GM12878 (cell line): Measurements from ENCODE around the gene RHBG.

ENCODE experiments used
- ATF2 ChIP-seq: IDR thresholded peaks from 2 replicates; pipeline ENCODE4 v1.6.1; 2012; ENCODE audit warnings: low read length, inconsistent platforms
- CTCF ChIP-seq, 3 experiments: IDR thresholded peaks in 2 of 3; conservative IDR thresholded peaks in 1 of 3; 2 replicates each; pipeline ENCODE4 v1.5.1; 2011; ENCODE audit warnings: low read depth in 3 of 3, low read length in 3 of 3, mild to moderate bottlenecking in 3 of 3, control low read depth in 2 of 3, moderate library complexity in 2 of 3, inconsistent platforms in 1 of 3, mixed read lengths in 1 of 3; ENCODE audit not compliant: control insufficient read depth in 2 of 3, insufficient read depth in 1 of 3; ENCODE audit errors: extremely low read depth in 1 of 3
- EP300 ChIP-seq, 2 experiments: fragments of 150-350 bp in 1 of 2; IDR thresholded peaks; 2 replicates each; pipeline ENCODE4 v1.6.1; 2011 to 2012; ENCODE audit warnings: low read depth in 2 of 2, low read length in 2 of 2, borderline replicate concordance in 1 of 2, improper control_type of control experiment in 1 of 2, inconsistent platforms in 1 of 2; ENCODE audit not compliant: control insufficient read depth in 1 of 2
- EZH2 ChIP-seq: IDR thresholded peaks from 2 replicates; pipeline ENCODE4 v1.6.1; 2012; ENCODE audit warnings: low read depth, mild to moderate bottlenecking, control low read depth, inconsistent platforms, low read length, borderline replicate concordance; ENCODE audit not compliant: control insufficient read depth
- FOS ChIP-seq: IDR thresholded peaks from 3 replicates; pipeline ENCODE4 v1.6.1; 2011; ENCODE audit warnings: borderline replicate concordance; ENCODE audit not compliant: insufficient read length; ENCODE audit errors: extremely low read depth
- HDAC6 ChIP-seq: fragments of 200-600 bp; sonication (generic); IDR thresholded peaks from one replicate; pipeline ENCODE4 v1.8.0; 2017; ENCODE audit warnings: antibody characterized with exemption; ENCODE audit not compliant: unreplicated experiment
- NFXL1 ChIP-seq: fragments of 450-650 bp; IDR thresholded peaks from 2 replicates; pipeline ENCODE4 v1.6.1; 2017; ENCODE audit warnings: antibody characterized with exemption, mild to moderate bottlenecking, borderline replicate concordance
- NFYA ChIP-seq: IDR thresholded peaks from 2 replicates; pipeline ENCODE4 v1.6.1; 2011; ENCODE audit warnings: low read depth, mild to moderate bottlenecking, low read length, improper control_type of control experiment, borderline replicate concordance
- POLR2A ChIP-seq: IDR thresholded peaks from 2 replicates; pipeline ENCODE4 v1.6.1; 2011; ENCODE audit warnings: low read depth, mild to moderate bottlenecking, low read length
- SIN3A ChIP-seq: IDR thresholded peaks from 2 replicates; pipeline ENCODE4 v1.6.1; 2012; ENCODE audit warnings: low read depth, low read length, improper control_type of control experiment
- SMC3 ChIP-seq: IDR thresholded peaks from 2 replicates; pipeline ENCODE4 v1.6.1; 2011; ENCODE audit warnings: low read length, improper control_type of control experiment, borderline replicate concordance
- SUPT20H ChIP-seq: IDR thresholded peaks from 2 replicates; pipeline ENCODE4 v1.6.1; 2011; ENCODE audit warnings: low read depth, mild to moderate bottlenecking, low read length, moderate library complexity, borderline replicate concordance; ENCODE audit not compliant: control insufficient read depth
- TAF1 ChIP-seq: IDR thresholded peaks from 2 replicates; pipeline ENCODE4 v1.6.1; 2011; ENCODE audit warnings: mild to moderate bottlenecking, low read depth, low read length, borderline replicate concordance
- ZBTB40 ChIP-seq: fragments of 450-650 bp; IDR thresholded peaks from 2 replicates; pipeline ENCODE4 v1.6.1; 2016; ENCODE audit warnings: mild to moderate bottlenecking, moderate library complexity, borderline replicate concordance

- no peak for TF ChIP-seq EP300 (IDR thresholded peaks at IDR 0.05; ENCODE audit: borderline replicate concordance in 1 of 2, control insufficient read depth in 1 of 2, low read depth in 2 of 2, low read length in 2 of 2)
- TF ChIP-seq HDAC6: no peak
- TF ChIP-seq SIN3A: no peak
- TF ChIP-seq SUPT20H: no peak
- TF ChIP-seq ZBTB40: no peak
- TF ChIP-seq POLR2A: no peak
- TF ChIP-seq TAF1: no peak
- no peak for TF ChIP-seq CTCF (IDR thresholded peaks at IDR 0.05 in 2 of 3, conservative IDR thresholded peaks at IDR 0.05 in 1 of 3; ENCODE audit: control insufficient read depth in 2 of 3, extremely low read depth in 1 of 3, insufficient read depth in 1 of 3, low read depth in 3 of 3, low read length in 3 of 3)
- no peak for TF ChIP-seq FOS
- no peak for TF ChIP-seq NFXL1
- TF ChIP-seq EZH2: no peak
- no peak for TF ChIP-seq ATF2
- no peak for TF ChIP-seq NFYA
- TF ChIP-seq SMC3: no peak
Measured at GRCh38 chr1:156372265-156372586, 3.2 kb downstream of the RHBG start.
